Measurements from ENCODE around the gene TWSG1. TPM values are rescaled to one million over a fixed set of nuclear protein-coding genes. Genes with fewer than 3 reads are reported as not detected.

Gene TWSG1
- total and polyA plus RNA-seq, 2 of the 13 experiments (the other 11 are each of a cell fraction or from before 2014, with no cell fraction given): 6.6 to 9.4 TPM

GRCh38 chr18:9403795-9404564 is 69.4 kb downstream of the TWSG1 start (continued):
- TF ChIP-seq HMGXB4 (CRISPR knock-in tag; IDR thresholded peaks at IDR 0.05; ENCODE audit: borderline replicate concordance in 1 of 2, low read depth in 1 of 2) (0 out of 4 replicates have a peak, but pooled peaks of 1 of the 2 experiments have one; percentile 18), NR2F1 (CRISPR knock-in tag; IDR thresholded peaks at IDR 0.05) (no peak), MNT (IDR thresholded peaks at IDR 0.05) (no peak), CTCF (CRISPR knock-in tag; IDR thresholded peaks at IDR 0.05) (peak; percentile 55), YY1 (IDR thresholded peaks at IDR 0.05; ENCODE audit: insufficient read depth, insufficient replicate concordance, low read depth, low read length) (peak; percentile 56), CAMTA2 (CRISPR knock-in tag; IDR thresholded peaks at IDR 0.05; ENCODE audit: borderline replicate concordance) (no peak), ZNF232 (CRISPR knock-in tag; IDR thresholded peaks at IDR 0.05; ENCODE audit: borderline replicate concordance) (0 out of 2 replicates have a peak, but pooled peaks have one; percentile 58), ZBTB33 (CRISPR knock-in tag; IDR thresholded peaks at IDR 0.05) (peak; percentile 96), HOXA3 (CRISPR knock-in tag; IDR thresholded peaks at IDR 0.05) (peak; percentile 43; the same call in 1 of the 2 replicates), ZNF891 (CRISPR knock-in tag; IDR thresholded peaks at IDR 0.05) (no peak), JUND (CRISPR knock-in tag; IDR thresholded peaks at IDR 0.05) (no peak), ESRRA (CRISPR knock-in tag; IDR thresholded peaks at IDR 0.05; ENCODE audit: low read depth) (no peak), TARDBP (CRISPR knock-in tag; IDR thresholded peaks at IDR 0.05) (no peak), MXD4 (CRISPR knock-in tag; IDR thresholded peaks at IDR 0.05) (no peak), POGZ (CRISPR knock-in tag; IDR thresholded peaks at IDR 0.05) (peak; percentile 75), ZFYVE20 (CRISPR knock-in tag; IDR thresholded peaks at IDR 0.05; ENCODE audit: borderline replicate concordance, low read depth) (no peak), ADNP (CRISPR knock-in tag; IDR thresholded peaks at IDR 0.05) (0 out of 2 replicates have a peak, but pooled peaks have one; percentile 56), HOMEZ (CRISPR knock-in tag; IDR thresholded peaks at IDR 0.05; ENCODE audit: low read depth) (peak; percentile 34; the same call in 1 of the 2 replicates), HNF4A (CRISPR knock-in tag; IDR thresholded peaks at IDR 0.05) (peak; percentile 73), STAG1 (CRISPR knock-in tag; IDR thresholded peaks at IDR 0.05) (peak; percentile 50)

All from HepG2 (cell line).